Liver (tissue), 9 donors: ENCODE measurements around the gene POLE2. TPM values are rescaled to one million over a fixed set of nuclear protein-coding genes. Genes with fewer than 3 reads are reported as not detected.
A peak's percentile ranks its signal among the peaks of the same experiment; 100 is the strongest.

Experiments
- DNase-seq: peaks from one replicate; pipeline ENCODE4 v3.0.0-alpha.2; 2017; ENCODE audit warnings: low spot score
- H3K27ac ChIP-seq, 2 donors: one replicate each; pipeline ENCODE4 v1.7.0; 2013; ENCODE audit warnings: inconsistent platforms in 2 of 2, low read length in 2 of 2, control low read depth in 1 of 2, low read depth in 1 of 2, mild to moderate bottlenecking in 1 of 2
- H3K27me3 ChIP-seq, 4 donors: one replicate each; pipeline versions ENCODE4 v1.6.1 to v1.7.0; 2013; ENCODE audit warnings: low read length in 3 of 4, inconsistent platforms in 1 of 4, mild to moderate bottlenecking in 1 of 4, moderate library complexity in 1 of 4; ENCODE audit not compliant: control insufficient read depth in 4 of 4, insufficient read depth in 4 of 4
- H3K36me3 ChIP-seq, 4 donors: one replicate each; pipeline versions ENCODE4 v1.6.1 to v1.7.0; 2013; ENCODE audit warnings: low read length in 3 of 4, mild to moderate bottlenecking in 3 of 4, low read depth in 1 of 4, moderate library complexity in 1 of 4; ENCODE audit not compliant: control insufficient read depth in 4 of 4, insufficient read depth in 3 of 4
- H3K4me1 ChIP-seq, 4 donors: one replicate each; pipeline versions ENCODE4 v1.6.1 to v1.7.0; 2013; ENCODE audit warnings: low read length in 3 of 4, mild to moderate bottlenecking in 3 of 4, moderate library complexity in 1 of 4; ENCODE audit not compliant: control insufficient read depth in 4 of 4, insufficient read depth in 4 of 4
- H3K4me3 ChIP-seq, 3 donors: one replicate each; pipeline versions ENCODE4 v1.6.1 to v1.7.0; 2013; ENCODE audit warnings: low read length in 3 of 3, control low read depth in 1 of 3, low read depth in 1 of 3, mild to moderate bottlenecking in 1 of 3
- H3K9ac ChIP-seq, 2 donors: one replicate each; pipeline ENCODE4 v1.7.0; 2013; ENCODE audit warnings: low read length in 2 of 2, mild to moderate bottlenecking in 2 of 2, moderate library complexity in 2 of 2, control low read depth in 1 of 2, low read depth in 1 of 2
- H3K9me3 ChIP-seq, 4 donors: one replicate each; pipeline versions ENCODE4 v1.6.1 to v1.7.0; 2013; ENCODE audit warnings: low read length in 3 of 4; ENCODE audit not compliant: control insufficient read depth in 4 of 4
- ATF3 ChIP-seq: IDR thresholded peaks from 2 replicates; pipeline ENCODE4 v1.6.1; 2016; ENCODE audit warnings: antibody characterized with exemption
- CTCF ChIP-seq: fragments of 150-350 bp; IDR thresholded peaks from 2 replicates; pipeline ENCODE4 v1.5.1; 2017; ENCODE audit warnings: improper control_type of control experiment, low read depth, low read length; ENCODE audit not compliant: missing input control
- EGR1 ChIP-seq, 2 donors: IDR thresholded peaks; 2 replicates each; pipeline ENCODE4 v1.6.1; 2016 to 2018; ENCODE audit warnings: antibody characterized with exemption in 2 of 2, low read depth in 2 of 2
- FOXA1 ChIP-seq: IDR thresholded peaks from 2 replicates; pipeline ENCODE4 v1.6.1; 2016; ENCODE audit warnings: antibody characterized with exemption
- FOXA2 ChIP-seq: IDR thresholded peaks from 2 replicates; pipeline ENCODE4 v1.6.1; 2016; ENCODE audit warnings: antibody characterized with exemption
- GABPA ChIP-seq, 2 donors: IDR thresholded peaks in 1 of 2; conservative IDR thresholded peaks in 1 of 2; 2 replicates each; pipeline ENCODE4 v1.6.1; 2016; ENCODE audit warnings: antibody characterized with exemption in 2 of 2, mild to moderate bottlenecking in 1 of 2, moderate library complexity in 1 of 2
- HNF4A ChIP-seq, 2 donors: conservative IDR thresholded peaks; 2 replicates each; pipeline ENCODE4 v1.6.1; 2016; ENCODE audit warnings: antibody characterized with exemption in 2 of 2, mild to moderate bottlenecking in 2 of 2
- HNF4G ChIP-seq: IDR thresholded peaks from 2 replicates; pipeline ENCODE4 v1.6.1; 2016; ENCODE audit warnings: antibody characterized with exemption
- JUND ChIP-seq, 2 donors: IDR thresholded peaks; 2 replicates each; pipeline ENCODE4 v1.6.1; 2016; ENCODE audit warnings: antibody characterized with exemption in 2 of 2
- MAX ChIP-seq: IDR thresholded peaks from 2 replicates; pipeline ENCODE4 v1.6.1; 2016; ENCODE audit warnings: antibody characterized with exemption
- NR2F2 ChIP-seq: IDR thresholded peaks from 2 replicates; pipeline ENCODE4 v1.6.1; 2016; ENCODE audit warnings: antibody characterized with exemption
- RAD21 ChIP-seq, 2 donors: IDR thresholded peaks; 2 replicates each; pipeline ENCODE4 v1.6.1; 2016; ENCODE audit warnings: antibody characterized with exemption in 2 of 2, mild to moderate bottlenecking in 2 of 2
- REST ChIP-seq: IDR thresholded peaks from 2 replicates; pipeline ENCODE4 v1.6.1; 2016; ENCODE audit warnings: antibody characterized with exemption, mild to moderate bottlenecking
- RXRA ChIP-seq, 2 donors: IDR thresholded peaks; 2 replicates each; pipeline ENCODE4 v1.6.1; 2017 to 2018; ENCODE audit warnings: antibody characterized with exemption in 2 of 2, mild to moderate bottlenecking in 1 of 2
- SP1 ChIP-seq: IDR thresholded peaks from 2 replicates; pipeline ENCODE4 v1.6.1; 2018; ENCODE audit warnings: antibody characterized with exemption, mild to moderate bottlenecking
- TAF1 ChIP-seq: conservative IDR thresholded peaks from 2 replicates; pipeline ENCODE4 v1.6.1; 2016; ENCODE audit warnings: antibody characterized with exemption, mild to moderate bottlenecking
- YY1 ChIP-seq: IDR thresholded peaks from 2 replicates; pipeline ENCODE4 v1.6.1; 2016; ENCODE audit warnings: antibody characterized with exemption, mild to moderate bottlenecking
- ZBTB33 ChIP-seq: IDR thresholded peaks from 2 replicates; pipeline ENCODE4 v1.6.1; 2016; ENCODE audit warnings: antibody characterized with exemption
- WGBS: extraction: QIAGEN DNeasy Blood & Tissue Kit; methylation state at CpG from one replicate; pipeline ENCODE4 v1.1.7; 2013; 5-methylcytosine and 5-hydroxymethylcytosine counted together
- polyA plus RNA-seq, 2 donors: library from polyadenylated mRNA; stranded (reverse) in 1 of 2; unstranded in 1 of 2; fragments of 200-250 nt in 1 of 2; fragments of >200 nt in 1 of 2; fragmentation: Nextera tagmentation in 1 of 2; extraction: Ambion mirVana in 1 of 2; gene quantifications; one replicate each; pipeline versions ENCODE4 v1.2.1 to v1.2.3, GENCODE V29; 2013 to 2015
- total RNA-seq, 2 donors: library from RNA; depleted of rRNA; stranded (reverse); fragments of >200 nt; gene quantifications; one replicate each; pipeline ENCODE4 v1.2.3, GENCODE V29; 2014
- donor health status: healthy.
- donor health status: healthy.
- donor health status: healthy.
- donor health status: healthy.
- donor health status: healthy.

The POLE2 gene
- total and polyA plus RNA-seq, 4 donors = 1.3 to 16.5 (median 1.7) TPM

- Histone ChIP-seq H3K9ac (peak overlapping the region; percentile 65 to 83), H3K27me3 (no peaks in the 10 kb centered on the region), H3K4me3 (peak overlapping the region; percentile 69 to 93 (median 87)), H3K9me3 (no peaks in the 10 kb centered on the region), H3K27ac (peak overlapping the region; percentile 93 to 97), H3K36me3 (no peaks in the 10 kb centered on the region), H3K4me1 (peaks cover 0 to 22% (median 10%) of the 10 kb centered on the region in 4 donors)
- TF ChIP-seq ATF3 (no peak), TAF1 (no peak), YY1 (no peak), HNF4A (conservative IDR thresholded peaks at IDR 0.05) (no peak), FOXA2 (no peak), RAD21 (IDR thresholded peaks at IDR 0.05) (no peak), JUND (IDR thresholded peaks at IDR 0.05) (no peak), GABPA (IDR thresholded peaks at IDR 0.05 in 1 of 2, conservative IDR thresholded peaks at IDR 0.05 in 1 of 2) (no peak), EGR1 (IDR thresholded peaks at IDR 0.05; ENCODE audit: low read depth in 2 of 2) (no peak), ZBTB33 (no peak), NR2F2 (no peak), RXRA (IDR thresholded peaks at IDR 0.05) (no peak), CTCF (no peak), REST (no peak), FOXA1 (no peak), MAX (no peak), SP1 (no peak), HNF4G (no peak)
- 31% methylated on average over 6 of the region's 6 CpGs for WGBS
- DNase-seq = no peak
Measured at GRCh38 chr14:49692193-49692757, 4.3 kb upstream of the POLE2 start.
